HG03060 (cell line): ENCODE results near the gene KCNMA1.

ENCODE experiments used
- ATAC-seq: cut with Tn5 transposase; IDR thresholded peaks from one replicate; pipeline ENCODE4 v1.9.1; 2021; ENCODE audit warnings: low read depth, moderate number of reproducible peaks; ENCODE audit not compliant: unreplicated experiment

KCNMA1 gene

GRCh38 chr10:77410523-77410922, 227.1 kb downstream of the KCNMA1 start:
- ATAC-seq = no peak

- ATAC-seq = no peak
Observed at GRCh38 chr10:77409697-77410471, 227.7 kb downstream of the KCNMA1 start.

- ATAC-seq = no peak
Observed at GRCh38 chr10:77408259-77408658, 229.3 kb downstream of the KCNMA1 start.

GRCh38 chr10:77406764-77407430, 230.7 kb downstream of the KCNMA1 start:
- ATAC-seq = no peak

- no peak for ATAC-seq
Observed at GRCh38 chr10:77405771-77406241, 231.8 kb downstream of the KCNMA1 start.

- no peak for ATAC-seq
Observed at GRCh38 chr10:77404810-77405209, 232.8 kb downstream of the KCNMA1 start.

- ATAC-seq = no peak
Observed at GRCh38 chr10:77403761-77404160, 233.8 kb downstream of the KCNMA1 start.

- no peak for ATAC-seq
Observed at GRCh38 chr10:77401683-77402082, 235.9 kb downstream of the KCNMA1 start.

- no peak for ATAC-seq
Observed at GRCh38 chr10:77400033-77400432, 237.6 kb downstream of the KCNMA1 start.

- ATAC-seq = no peak
Observed at GRCh38 chr10:77398986-77399755, 238.4 kb downstream of the KCNMA1 start.

- no peak for ATAC-seq
Observed at GRCh38 chr10:77398558-77398957, 239.1 kb downstream of the KCNMA1 start.

- no peak for ATAC-seq
Observed at GRCh38 chr10:77397103-77397502, 240.5 kb downstream of the KCNMA1 start.

- ATAC-seq = no peak
Observed at GRCh38 chr10:77396290-77396689, 241.3 kb downstream of the KCNMA1 start.

GRCh38 chr10:77393821-77394501, 243.6 kb downstream of the KCNMA1 start:
- no peak for ATAC-seq

GRCh38 chr10:77393411-77393810, 244.2 kb downstream of the KCNMA1 start:
- no peak for ATAC-seq

- ATAC-seq = no peak
Observed at GRCh38 chr10:77392851-77393250, 244.8 kb downstream of the KCNMA1 start.

- ATAC-seq = no peak
Observed at GRCh38 chr10:77392236-77392721, 245.3 kb downstream of the KCNMA1 start.

- ATAC-seq = no peak
Observed at GRCh38 chr10:77391605-77392235, 245.9 kb downstream of the KCNMA1 start.

GRCh38 chr10:77390481-77390891, 247.1 kb downstream of the KCNMA1 start:
- no peak for ATAC-seq

GRCh38 chr10:77388571-77389100, 249.0 kb downstream of the KCNMA1 start:
- ATAC-seq = no peak
